GM19455 (cell line): ENCODE data around the gene RCOR1.
"Not testable (repeated sequence)": the region's sequence is repeated elsewhere in the genome, so short reads cannot be mapped to it uniquely, and the experiment has no call there.

Experiments
- ATAC-seq: cut with Tn5 transposase; IDR thresholded peaks from one replicate; pipeline ENCODE4 v1.9.1; 2021; ENCODE audit not compliant: unreplicated experiment

Gene RCOR1

GRCh38 chr14:102592763-102593060 is 263 bp downstream of the RCOR1 start:
- ATAC-seq: peak; percentile 8

GRCh38 chr14:102593061-102593824 is 794 bp downstream of the RCOR1 start:
- peak; percentile 21 for ATAC-seq

GRCh38 chr14:102593825-102594137 is 1.3 kb downstream of the RCOR1 start:
- ATAC-seq: no peak

GRCh38 chr14:102594514-102595175 is 2.2 kb downstream of the RCOR1 start:
- ATAC-seq: no peak

GRCh38 chr14:102601378-102601925 is 9.0 kb downstream of the RCOR1 start:
- ATAC-seq: no peak

GRCh38 chr14:102602421-102603292 is 10.2 kb downstream of the RCOR1 start:
- no peak for ATAC-seq

- ATAC-seq: no peak
Observed at GRCh38 chr14:102603293-102603907, 11.0 kb downstream of the RCOR1 start.

- ATAC-seq: no peak
Observed at GRCh38 chr14:102604183-102604582, 11.7 kb downstream of the RCOR1 start.

- no peak for ATAC-seq
Observed at GRCh38 chr14:102605029-102605428, 12.6 kb downstream of the RCOR1 start.

GRCh38 chr14:102606296-102606695 is 13.8 kb downstream of the RCOR1 start:
- peak; percentile 56 for ATAC-seq

- ATAC-seq: peak; percentile 52
Observed at GRCh38 chr14:102608064-102608446, 15.6 kb downstream of the RCOR1 start.

GRCh38 chr14:102610968-102611811 is 18.7 kb downstream of the RCOR1 start:
- no peak for ATAC-seq

- ATAC-seq: no peak
Observed at GRCh38 chr14:102616318-102616717, 23.9 kb downstream of the RCOR1 start.

GRCh38 chr14:102616799-102617198 is 24.4 kb downstream of the RCOR1 start:
- no peak for ATAC-seq

GRCh38 chr14:102619012-102619411 is 26.6 kb downstream of the RCOR1 start:
- ATAC-seq: not testable (repeated sequence)

- ATAC-seq: no peak
Observed at GRCh38 chr14:102620413-102620812, 28.0 kb downstream of the RCOR1 start.

- ATAC-seq: no peak
Observed at GRCh38 chr14:102622262-102622885, 29.9 kb downstream of the RCOR1 start.

- ATAC-seq: no peak
Observed at GRCh38 chr14:102624666-102625065, 32.2 kb downstream of the RCOR1 start.

GRCh38 chr14:102625564-102626296 is 33.3 kb downstream of the RCOR1 start:
- no peak for ATAC-seq
